GM23248 (cell line): Measurements from ENCODE around the gene OR10W1.

Experiments used
- EZH2 ChIP-seq: fragments of 200-600 bp; sonication (generic); IDR thresholded peaks from 2 replicates; pipeline ENCODE4 v1.6.1; 2018; ENCODE audit warnings: antibody characterized with exemption, mild to moderate bottlenecking; ENCODE audit not compliant: insufficient read depth, poor library complexity, severe bottlenecking
- EZH2phosphoT487 ChIP-seq: fragments of 200-600 bp; sonication (generic); IDR thresholded peaks from 2 replicates; pipeline ENCODE4 v1.6.1; 2018; ENCODE audit warnings: antibody characterized with exemption, moderate library complexity, mild to moderate bottlenecking, low read depth; ENCODE audit not compliant: insufficient read depth

DNA sequence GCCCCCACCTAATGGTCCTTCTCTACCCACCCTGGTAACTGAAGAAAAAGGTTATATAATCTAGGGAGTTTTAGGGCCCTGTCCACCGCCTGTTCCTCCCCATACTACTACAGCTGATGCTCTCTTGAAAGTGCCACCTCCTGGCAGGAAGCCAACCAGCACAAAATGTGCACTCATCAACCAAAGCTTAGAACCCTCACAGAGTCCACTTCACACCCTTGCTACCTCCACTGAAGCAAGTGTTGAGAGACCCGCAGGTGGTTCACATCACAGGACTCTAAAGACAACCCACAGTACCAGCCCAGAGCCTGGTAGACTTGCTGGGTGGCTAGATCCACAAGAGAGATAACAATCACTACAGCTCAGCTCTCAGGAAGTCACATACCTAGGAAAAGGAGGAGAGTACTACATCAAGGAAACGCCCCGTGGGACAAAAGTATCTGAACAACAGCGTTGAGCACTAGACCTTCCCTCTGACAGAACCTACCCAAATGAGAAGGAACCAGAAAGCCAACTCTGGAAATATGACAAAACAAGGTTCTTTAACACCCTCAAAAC, 17.5 kb upstream of the OR10W1 start:
- TF ChIP-seq EZH2phosphoT487 (no peak), EZH2 (no peak)
